ENCODE data around the gene FPR3.

- TF ChIP-seq CTCF (IDR thresholded peaks at IDR 0.05) (no peak), POLR2AphosphoS5 (IDR thresholded peaks at IDR 0.05) (no peak), POLR2A (IDR thresholded peaks at IDR 0.05) (no peak)
Observed at GRCh38 chr19:51751655-51752054, 43.3 kb upstream of the FPR3 start, which contains the start of gene FPR1.
